OCI-LY3 (cell line): Measurements from ENCODE around the gene SLC26A2.

Experiments
- H2AFZ ChIP-seq: fragments of 200-600, 300-600 bp; shearing (Covaris generic); 2 replicates; pipeline ENCODE4 v1.6.0; 2014; ENCODE audit warnings: antibody characterized with exemption, low read depth, low read length
- H3K27ac ChIP-seq: fragments of 200-600, 300-600 bp; sonication (generic); 2 replicates; pipeline ENCODE4 v1.5.1; 2014; ENCODE audit warnings: mild to moderate bottlenecking, low read length, moderate library complexity, mixed read lengths
- H3K27me3 ChIP-seq: fragments of 200-600, 300-600 bp; sonication (generic); 2 replicates; pipeline ENCODE4 v1.6.1; 2014; ENCODE audit warnings: low read depth, low read length, mixed read lengths
- H3K36me3 ChIP-seq: fragments of 200-600, 300-600 bp; sonication (generic); replicated peaks from 2 replicates; pipeline ENCODE3; 2014; ENCODE audit warnings: low read depth, low read length, mixed read lengths
- H3K4me1 ChIP-seq: fragments of 300-600, 200-600 bp; sonication (generic); 2 replicates; pipeline ENCODE4 v1.6.1; 2014; ENCODE audit warnings: low read length, mixed read lengths
- H3K4me2 ChIP-seq: fragments of 200-600, 300-600 bp; sonication (generic); 2 replicates; pipeline ENCODE4 v1.6.1; 2014; ENCODE audit warnings: low read length, mixed read lengths
- H3K4me3 ChIP-seq: fragments of 300-600, 200-600 bp; sonication (generic); 2 replicates; pipeline ENCODE4 v1.5.1; 2014; ENCODE audit warnings: antibody characterized with exemption, mild to moderate bottlenecking, low read length, moderate library complexity
- H3K79me2 ChIP-seq: fragments of 300-600, 200-600 bp; shearing (Covaris generic); 2 replicates; pipeline ENCODE4 v1.6.1; 2014; ENCODE audit warnings: mild to moderate bottlenecking, low read length, mixed read lengths
- H3K9ac ChIP-seq: fragments of 300-600, 200-600 bp; shearing (Covaris generic); 2 replicates; pipeline ENCODE4 v1.6.0; 2014; ENCODE audit warnings: mild to moderate bottlenecking, low read length, moderate library complexity
- H3K9me3 ChIP-seq: fragments of 200-600, 300-600 bp; shearing (Covaris generic); 2 replicates; pipeline ENCODE4 v1.6.1; 2014; ENCODE audit warnings: low read length, mixed read lengths; ENCODE audit not compliant: insufficient read depth
- H4K20me1 ChIP-seq: fragments of 200-600, 300-600 bp; sonication (generic); 2 replicates; pipeline ENCODE4 v1.6.1; 2016; ENCODE audit warnings: low read length, mixed read lengths; ENCODE audit not compliant: insufficient read depth
- CTCF ChIP-seq: fragments of 200-600, 300-600 bp; sonication (generic); IDR thresholded peaks from 2 replicates; pipeline ENCODE4 v1.5.1; 2014; ENCODE audit warnings: antibody characterized with exemption, low read length, low read depth
- EZH2phosphoT487 ChIP-seq: fragments of 200-600 bp; shearing (Covaris generic); IDR thresholded peaks from 2 replicates; pipeline ENCODE4 v1.6.1; 2018; ENCODE audit warnings: antibody characterized with exemption, mixed run types, low read depth

The SLC26A2 gene

GRCh38 chr5:149913436-149914419 is 46.8 kb upstream of the SLC26A2 start:
- H3K4me3 ChIP-seq = no peak overlapping the region
- TF ChIP-seq CTCF (no peak), EZH2phosphoT487 (no peak)
- H3K4me2 ChIP-seq = no peak overlapping the region
- no peaks in the 10 kb centered on the region for H4K20me1 ChIP-seq
- no peak overlapping the region for H2AFZ ChIP-seq
- no peaks in the 10 kb centered on the region for H3K36me3 ChIP-seq
- H3K4me1 ChIP-seq = no peaks in the 10 kb centered on the region
- H3K27ac ChIP-seq = no peak overlapping the region
- no peaks in the 10 kb centered on the region for H3K9me3 ChIP-seq
- H3K9ac ChIP-seq = no peak overlapping the region
- no peaks in the 10 kb centered on the region for H3K79me2 ChIP-seq
- H3K27me3 ChIP-seq = no peaks in the 10 kb centered on the region

- Histone ChIP-seq H3K27me3 (no peaks in the 10 kb centered on the region), H2AFZ (no peak overlapping the region), H3K4me3 (no peak overlapping the region), H3K79me2 (no peaks in the 10 kb centered on the region), H3K27ac (no peak overlapping the region), H3K9ac (no peak overlapping the region), H3K4me2 (no peak overlapping the region), H3K4me1 (no peaks in the 10 kb centered on the region), H3K36me3 (no peaks in the 10 kb centered on the region), H4K20me1 (no peaks in the 10 kb centered on the region), H3K9me3 (no peaks in the 10 kb centered on the region)
- TF ChIP-seq CTCF (no peak), EZH2phosphoT487 (no peak)
Measured at GRCh38 chr5:149915392-149916260, 44.9 kb upstream of the SLC26A2 start.

GRCh38 chr5:149916334-149917072 is 44.1 kb upstream of the SLC26A2 start:
- H2AFZ ChIP-seq = no peak overlapping the region

More at GRCh38 chr5:149916334-149917072, 44.1 kb upstream of the SLC26A2 start:
- Histone ChIP-seq H3K27ac (no peak overlapping the region), H3K9me3 (no peaks in the 10 kb centered on the region), H3K4me1 (no peaks in the 10 kb centered on the region), H3K4me2 (no peak overlapping the region), H3K4me3 (no peak overlapping the region), H3K9ac (no peak overlapping the region), H3K27me3 (no peaks in the 10 kb centered on the region), H3K79me2 (no peaks in the 10 kb centered on the region), H3K36me3 (no peaks in the 10 kb centered on the region), H4K20me1 (no peaks in the 10 kb centered on the region)
- TF ChIP-seq EZH2phosphoT487 (no peak), CTCF (no peak)
